Measurements from ENCODE around the gene PBX1.

DNA sequence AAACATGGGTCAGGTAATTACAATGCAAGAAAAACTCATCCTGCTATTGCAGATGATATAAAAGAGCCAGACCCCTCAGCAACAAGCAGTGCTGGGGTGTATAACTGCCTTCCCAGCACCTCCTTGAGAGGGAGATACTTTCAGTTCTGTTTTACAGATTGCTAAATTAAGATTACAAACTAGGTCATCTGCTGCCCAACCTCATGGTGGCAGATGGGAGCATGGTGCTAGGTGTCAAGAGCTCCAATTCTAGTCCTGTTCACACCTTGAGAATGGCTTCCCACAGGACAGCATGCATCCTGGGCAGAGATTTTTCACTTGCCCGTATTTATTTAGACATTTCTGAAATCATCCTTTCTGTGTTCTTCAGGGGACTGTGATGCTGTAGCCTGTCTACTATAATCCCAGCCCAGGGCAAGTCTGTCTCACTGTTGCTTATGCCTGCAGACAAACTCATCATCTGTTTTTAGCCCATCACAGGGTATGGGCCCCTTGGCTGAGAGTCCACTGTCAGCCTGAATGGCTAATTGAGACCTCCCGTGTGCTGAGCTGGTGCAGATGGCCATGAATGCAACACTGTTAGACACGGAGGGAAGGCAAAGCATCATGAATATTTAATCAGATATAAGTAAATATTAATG, 40.2 kb upstream of the PBX1 start:
- TF ChIP-seq, protein P1, sequence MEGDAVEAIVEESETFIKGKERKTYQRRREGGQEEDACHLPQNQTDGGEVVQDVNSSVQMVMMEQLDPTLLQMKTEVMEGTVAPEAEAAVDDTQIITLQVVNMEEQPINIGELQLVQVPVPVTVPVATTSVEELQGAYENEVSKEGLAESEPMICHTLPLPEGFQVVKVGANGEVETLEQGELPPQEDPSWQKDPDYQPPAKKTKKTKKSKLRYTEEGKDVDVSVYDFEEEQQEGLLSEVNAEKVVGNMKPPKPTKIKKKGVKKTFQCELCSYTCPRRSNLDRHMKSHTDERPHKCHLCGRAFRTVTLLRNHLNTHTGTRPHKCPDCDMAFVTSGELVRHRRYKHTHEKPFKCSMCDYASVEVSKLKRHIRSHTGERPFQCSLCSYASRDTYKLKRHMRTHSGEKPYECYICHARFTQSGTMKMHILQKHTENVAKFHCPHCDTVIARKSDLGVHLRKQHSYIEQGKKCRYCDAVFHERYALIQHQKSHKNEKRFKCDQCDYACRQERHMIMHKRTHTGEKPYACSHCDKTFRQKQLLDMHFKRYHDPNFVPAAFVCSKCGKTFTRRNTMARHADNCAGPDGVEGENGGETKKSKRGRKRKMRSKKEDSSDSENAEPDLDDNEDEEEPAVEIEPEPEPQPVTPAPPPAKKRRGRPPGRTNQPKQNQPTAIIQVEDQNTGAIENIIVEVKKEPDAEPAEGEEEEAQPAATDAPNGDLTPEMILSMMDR (IDR thresholded peaks at IDR 0.05; ENCODE audit: poor library complexity) = no peak
- TF ChIP-seq EZH2 (IDR thresholded peaks at IDR 0.05; ENCODE audit: borderline replicate concordance) = no peak
- no peak for TF ChIP-seq EZH2phosphoT487 (IDR thresholded peaks at IDR 0.05; ENCODE audit: low read depth, severe bottlenecking, unreplicated experiment)
